Gastroesophageal sphincter (tissue), 4 donors: Measurements from ENCODE around the gene TFF1. TPM values are rescaled to one million over a fixed set of nuclear protein-coding genes. Genes with fewer than 3 reads are reported as not detected.

Source experiments
- ATAC-seq: fragments of 150-250 bp; one replicate; pipeline ENCODE4 v1.9.1; 2016; ENCODE audit warnings: mild to moderate bottlenecking, moderate library complexity
- H3K27ac ChIP-seq, 4 donors: fragments of 200-600 bp; sonication (generic) in 3 of 4; 1 replicate in 3 of 4; 2 replicates in 1 of 4; pipeline ENCODE4 v1.5.1; 2016 to 2019
- H3K27me3 ChIP-seq: fragments of 200-600 bp; sonication (generic); one replicate; pipeline ENCODE4 v1.5.1; 2019
- H3K36me3 ChIP-seq, 2 donors: fragments of 200-600 bp; sonication (generic); one replicate each; pipeline ENCODE4 v1.5.1; 2019; ENCODE audit warnings: control low read depth in 1 of 2
- H3K4me1 ChIP-seq, 3 donors: fragments of 200-600 bp; sonication (generic); 1 replicate in 2 of 3; 2 replicates in 1 of 3; pipeline ENCODE4 v1.5.1; 2016 to 2019; ENCODE audit warnings: control low read depth in 2 of 3
- H3K4me3 ChIP-seq, 2 donors: fragments of 200-600 bp; sonication (generic); one replicate each; pipeline ENCODE4 v1.5.1; 2019; ENCODE audit warnings: mild to moderate bottlenecking in 1 of 2, moderate library complexity in 1 of 2
- H3K9me3 ChIP-seq, 3 donors: fragments of 200-600 bp; sonication (generic); one replicate each; pipeline ENCODE4 v1.5.1; 2017 to 2019; ENCODE audit warnings: control low read depth in 2 of 3
- EP300 ChIP-seq: sonication (generic); formaldehyde crosslinking; IDR thresholded peaks from one replicate; pipeline ENCODE4 v1.6.1; 2017; ENCODE audit warnings: antibody characterized with exemption, mild to moderate bottlenecking
- POLR2A ChIP-seq, 2 donors: fragments of 450-650 bp; IDR thresholded peaks; one replicate each; pipeline ENCODE4 v1.6.1; 2017; ENCODE audit warnings: antibody characterized with exemption in 2 of 2, mild to moderate bottlenecking in 2 of 2, moderate library complexity in 1 of 2
- POLR2AphosphoS5 ChIP-seq: sonication (generic); formaldehyde crosslinking; IDR thresholded peaks from one replicate; pipeline ENCODE4 v1.6.1; 2017; ENCODE audit warnings: antibody characterized with exemption
- WGBS, 2 donors: methylation state at CpG; one replicate each; pipeline ENCODE4 v1.1.5; 2018; ENCODE audit warnings: low coverage in 1 of 2; 5-methylcytosine and 5-hydroxymethylcytosine counted together
- total RNA-seq, 4 donors: library from RNA; depleted of rRNA; stranded (reverse); fragments of >200 nt; gene quantifications; one replicate each; pipeline ENCODE4 v1.1.0, GENCODE V29; 2016
- TF ChIP-seq, protein P1 (sequence below), 4 experiments: fragments of 200-600 bp in 2 of 4; fragments of 450-650 bp in 2 of 4; sonication (generic) in 1 of 4; IDR thresholded peaks; one replicate each; pipeline ENCODE4 v1.5.1; 2017 to 2019; ENCODE audit warnings: antibody characterized with exemption in 4 of 4, mild to moderate bottlenecking in 2 of 4, moderate library complexity in 2 of 4

TFF1 gene
- total RNA-seq, 4 donors from 2014 or later, result not detected

DNA sequence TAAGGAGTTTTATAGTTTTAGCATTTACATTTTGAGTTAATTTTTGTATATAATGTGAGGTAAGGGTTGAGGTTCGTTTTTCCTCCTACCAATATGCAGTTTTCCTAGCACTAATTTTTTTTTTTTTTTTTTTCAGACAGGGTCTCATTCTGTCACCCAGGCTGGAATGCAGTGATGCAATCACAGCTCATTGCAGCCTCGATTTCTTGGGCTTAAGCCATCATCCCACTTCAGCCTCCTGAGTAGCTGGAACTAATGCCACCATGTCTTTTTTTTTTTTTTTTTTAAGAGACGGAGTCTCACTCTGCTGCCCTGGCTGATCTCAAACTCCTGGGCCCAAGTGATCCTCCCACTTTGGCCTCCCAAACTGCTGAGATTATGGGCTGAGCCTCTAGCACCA is 34.8 kb upstream of the TFF1 start:
- Histone ChIP-seq H3K27ac (no peak overlapping the region), H3K27me3 (peaks cover 20% of the 10 kb centered on the region), H3K4me1 (no peaks in the 10 kb centered on the region), H3K4me3 (no peak overlapping the region), H3K9me3 (peaks cover 0 to 12% (median 0%) of the 10 kb centered on the region in 3 donors), H3K36me3 (no peaks in the 10 kb centered on the region)
- WGBS, 2 donors, result 57 to 66% methylated on average over 1 to 3 of the region's 3 CpGs
- no peak for ATAC-seq
- TF ChIP-seq EP300 (no peak), POLR2A (IDR thresholded peaks at IDR 0.05) (no peak), POLR2AphosphoS5 (no peak)
- TF ChIP-seq, protein P1, sequence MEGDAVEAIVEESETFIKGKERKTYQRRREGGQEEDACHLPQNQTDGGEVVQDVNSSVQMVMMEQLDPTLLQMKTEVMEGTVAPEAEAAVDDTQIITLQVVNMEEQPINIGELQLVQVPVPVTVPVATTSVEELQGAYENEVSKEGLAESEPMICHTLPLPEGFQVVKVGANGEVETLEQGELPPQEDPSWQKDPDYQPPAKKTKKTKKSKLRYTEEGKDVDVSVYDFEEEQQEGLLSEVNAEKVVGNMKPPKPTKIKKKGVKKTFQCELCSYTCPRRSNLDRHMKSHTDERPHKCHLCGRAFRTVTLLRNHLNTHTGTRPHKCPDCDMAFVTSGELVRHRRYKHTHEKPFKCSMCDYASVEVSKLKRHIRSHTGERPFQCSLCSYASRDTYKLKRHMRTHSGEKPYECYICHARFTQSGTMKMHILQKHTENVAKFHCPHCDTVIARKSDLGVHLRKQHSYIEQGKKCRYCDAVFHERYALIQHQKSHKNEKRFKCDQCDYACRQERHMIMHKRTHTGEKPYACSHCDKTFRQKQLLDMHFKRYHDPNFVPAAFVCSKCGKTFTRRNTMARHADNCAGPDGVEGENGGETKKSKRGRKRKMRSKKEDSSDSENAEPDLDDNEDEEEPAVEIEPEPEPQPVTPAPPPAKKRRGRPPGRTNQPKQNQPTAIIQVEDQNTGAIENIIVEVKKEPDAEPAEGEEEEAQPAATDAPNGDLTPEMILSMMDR (IDR thresholded peaks at IDR 0.05), result no peak

GRCh38 chr21:42400525-42400924 is 34.2 kb upstream of the TFF1 start:
- 80% methylated on average over 3 to 4 of the region's 4 CpGs for WGBS, 2 donors
- TF ChIP-seq, protein P1 (IDR thresholded peaks at IDR 0.05), result no peak
- TF ChIP-seq POLR2A (IDR thresholded peaks at IDR 0.05), result no peak
- TF ChIP-seq POLR2AphosphoS5, result no peak
- TF ChIP-seq EP300, result no peak
- Histone ChIP-seq H3K4me1 (no peaks in the 10 kb centered on the region), H3K4me3 (no peak overlapping the region), H3K27ac (no peak overlapping the region), H3K36me3 (no peaks in the 10 kb centered on the region), H3K27me3 (peaks cover 14% of the 10 kb centered on the region), H3K9me3 (peaks cover 0 to 12% (median 0%) of the 10 kb centered on the region in 3 donors)
- no peak for ATAC-seq

- H3K27me3 ChIP-seq, result peaks cover 19% of the 10 kb centered on the region
- H3K9me3 ChIP-seq, result peaks cover 0 to 12% (median 0%) of the 10 kb centered on the region in 3 donors
- H3K4me3 ChIP-seq, result no peak overlapping the region
- no peak overlapping the region for H3K27ac ChIP-seq
- no peak for TF ChIP-seq EP300
- no peak for TF ChIP-seq POLR2AphosphoS5
- TF ChIP-seq, protein P1 (IDR thresholded peaks at IDR 0.05), result no peak
- no peak for TF ChIP-seq POLR2A (IDR thresholded peaks at IDR 0.05)
- ATAC-seq, result no peak
- no peaks in the 10 kb centered on the region for H3K36me3 ChIP-seq
- WGBS, 2 donors, result 43 to 79% methylated on average over 5 to 6 of the region's 12 CpGs
- no peaks in the 10 kb centered on the region for H3K4me1 ChIP-seq
Observed at GRCh38 chr21:42398436-42399028, 32.2 kb upstream of the TFF1 start.

DNA sequence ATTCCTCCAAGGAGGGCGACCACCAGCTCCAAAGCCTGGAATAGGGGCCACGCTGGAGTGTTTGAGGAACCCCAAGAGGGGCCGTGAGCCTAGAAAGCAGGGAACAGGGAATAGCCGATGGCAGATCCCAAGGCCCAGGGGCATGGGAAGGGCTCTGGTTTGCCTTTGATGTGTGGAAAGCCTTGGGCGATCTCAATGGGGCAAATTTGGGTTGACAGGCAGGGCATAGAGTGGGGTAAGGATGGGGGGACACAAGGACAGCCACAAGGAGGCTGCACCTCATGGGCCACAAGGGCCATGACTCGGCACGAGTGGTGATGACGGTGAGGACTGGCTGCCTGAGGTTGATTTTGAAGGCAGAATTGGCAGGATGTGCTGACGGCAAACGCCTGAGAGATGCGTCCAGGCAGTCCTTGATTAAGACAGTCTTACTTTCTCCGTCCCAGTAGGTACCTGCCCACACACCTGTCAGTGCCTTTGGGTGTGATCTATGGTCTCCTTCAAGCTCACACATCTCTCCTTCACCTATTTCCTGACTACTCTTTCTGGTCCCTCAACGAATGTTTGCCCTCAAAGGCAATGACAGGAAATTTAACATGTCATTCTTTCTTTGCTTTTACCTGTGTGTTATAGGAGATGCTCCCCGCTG is 31.5 kb upstream of the TFF1 start:
- TF ChIP-seq EP300, result no peak
- no peak for TF ChIP-seq POLR2AphosphoS5
- TF ChIP-seq, protein P1 (IDR thresholded peaks at IDR 0.05), result no peak
- TF ChIP-seq POLR2A (IDR thresholded peaks at IDR 0.05), result no peak
- no peak for ATAC-seq
- WGBS, 2 donors, result 77 to 91% methylated on average over 6 to 7 of the region's 14 CpGs
- Histone ChIP-seq H3K27me3 (peaks cover 21% of the 10 kb centered on the region), H3K27ac (no peak overlapping the region), H3K36me3 (no peaks in the 10 kb centered on the region), H3K9me3 (peaks cover 0 to 12% (median 0%) of the 10 kb centered on the region in 3 donors), H3K4me1 (no peaks in the 10 kb centered on the region), H3K4me3 (no peak overlapping the region)
